ENCODE measurements around the gene EXOC4.

DNA sequence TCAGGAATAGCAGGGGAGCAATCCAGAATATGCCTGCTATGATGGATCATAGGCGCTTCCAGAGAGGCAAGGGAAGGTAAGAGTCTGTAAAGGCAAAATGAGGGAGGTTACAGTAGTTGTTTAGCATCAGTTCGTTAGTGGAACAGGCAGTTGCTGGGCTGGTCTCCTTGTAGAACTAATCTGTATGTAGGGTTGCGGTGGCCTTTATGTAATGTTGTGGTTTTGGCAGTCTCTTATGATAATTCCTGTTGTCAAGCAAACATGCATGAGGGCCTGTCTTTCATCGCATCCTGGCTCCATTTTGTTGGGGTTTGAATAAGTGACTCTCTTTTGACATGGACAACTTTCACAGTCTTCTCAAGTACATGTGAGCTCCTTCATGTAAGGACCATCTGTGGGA, 446.5 kb downstream of the EXOC4 start:
- TF ChIP-seq, protein P1, sequence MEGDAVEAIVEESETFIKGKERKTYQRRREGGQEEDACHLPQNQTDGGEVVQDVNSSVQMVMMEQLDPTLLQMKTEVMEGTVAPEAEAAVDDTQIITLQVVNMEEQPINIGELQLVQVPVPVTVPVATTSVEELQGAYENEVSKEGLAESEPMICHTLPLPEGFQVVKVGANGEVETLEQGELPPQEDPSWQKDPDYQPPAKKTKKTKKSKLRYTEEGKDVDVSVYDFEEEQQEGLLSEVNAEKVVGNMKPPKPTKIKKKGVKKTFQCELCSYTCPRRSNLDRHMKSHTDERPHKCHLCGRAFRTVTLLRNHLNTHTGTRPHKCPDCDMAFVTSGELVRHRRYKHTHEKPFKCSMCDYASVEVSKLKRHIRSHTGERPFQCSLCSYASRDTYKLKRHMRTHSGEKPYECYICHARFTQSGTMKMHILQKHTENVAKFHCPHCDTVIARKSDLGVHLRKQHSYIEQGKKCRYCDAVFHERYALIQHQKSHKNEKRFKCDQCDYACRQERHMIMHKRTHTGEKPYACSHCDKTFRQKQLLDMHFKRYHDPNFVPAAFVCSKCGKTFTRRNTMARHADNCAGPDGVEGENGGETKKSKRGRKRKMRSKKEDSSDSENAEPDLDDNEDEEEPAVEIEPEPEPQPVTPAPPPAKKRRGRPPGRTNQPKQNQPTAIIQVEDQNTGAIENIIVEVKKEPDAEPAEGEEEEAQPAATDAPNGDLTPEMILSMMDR (IDR thresholded peaks at IDR 0.05): no peak
- no peak for TF ChIP-seq POLR2A (IDR thresholded peaks at IDR 0.05)

All from lower leg skin (tissue), 3 donors.